Amygdala (tissue), 56 donors: ENCODE results near the gene CRTC3.

Experiments
- DNase-seq, 56 donors: peaks; one replicate each; lab custom pipeline; 2025; lab: John Stamatoyannopoulos, UW

The CRTC3 gene

DNA sequence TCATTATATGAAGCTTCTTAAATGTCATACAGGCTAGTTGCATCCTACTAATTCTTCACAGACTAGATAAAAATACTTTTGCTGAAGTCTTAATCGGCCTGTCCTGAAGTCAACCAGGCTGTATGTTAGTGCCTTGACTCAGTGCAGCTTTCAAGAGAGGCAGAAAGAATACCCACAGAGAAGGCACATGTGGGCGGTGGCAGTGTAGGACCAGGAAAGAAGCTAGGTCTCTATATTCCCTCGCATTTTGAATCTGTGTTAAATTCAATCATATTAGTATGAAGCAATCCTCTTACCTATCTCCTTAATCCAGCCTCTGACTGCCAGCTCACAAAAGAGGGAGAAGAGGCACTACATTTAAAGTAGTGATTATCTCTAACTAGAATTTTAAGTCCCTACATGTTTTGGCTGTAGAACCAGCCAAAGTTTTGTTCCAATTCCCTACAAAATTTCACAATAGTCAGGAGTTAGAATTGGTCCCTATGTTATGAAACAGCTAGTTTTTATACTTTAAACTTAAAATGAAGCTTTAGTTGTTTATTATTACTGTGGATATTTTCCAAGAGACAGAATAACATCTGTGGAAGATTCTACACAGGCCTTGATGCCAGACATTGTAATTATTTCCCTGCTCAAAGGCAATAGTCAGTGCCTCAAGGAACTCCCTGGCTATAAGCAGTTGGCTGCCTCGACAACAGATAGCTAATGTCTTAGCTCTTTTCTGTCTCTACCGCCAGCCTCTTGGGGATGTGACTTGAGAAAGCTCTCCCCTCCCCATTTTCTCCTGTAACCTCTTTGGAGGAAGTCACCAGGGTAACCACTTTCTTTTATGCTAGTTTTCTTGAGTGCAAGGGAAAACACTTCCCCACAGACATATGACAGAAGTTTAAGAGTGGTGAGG is 31.9 kb downstream of the CRTC3 start:
- DNase-seq, result no peak

DNA sequence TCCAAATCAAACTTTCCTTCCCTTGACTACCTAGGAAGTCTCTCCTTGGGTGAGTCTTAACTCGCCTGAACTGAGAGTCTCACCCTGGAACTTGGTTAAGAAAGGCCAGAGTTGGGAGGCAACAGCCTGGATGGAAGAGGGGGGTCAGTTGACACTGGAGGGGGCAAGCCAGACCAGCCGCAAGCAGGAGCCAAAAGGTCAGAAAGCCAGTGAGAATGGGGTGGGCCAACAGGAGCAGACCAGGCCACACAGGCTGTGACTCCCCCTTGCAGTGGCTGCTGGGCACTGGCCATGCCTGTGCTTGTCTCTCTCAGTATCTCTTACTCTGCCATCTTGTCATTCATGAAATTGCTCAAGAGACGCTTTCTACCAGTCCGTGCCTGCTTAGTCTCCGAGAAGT is 32.9 kb downstream of the CRTC3 start:
- no peak for DNase-seq

GRCh38 chr15:90563463-90563862 is 33.7 kb downstream of the CRTC3 start:
- no peak for DNase-seq

GRCh38 chr15:90564051-90564450 is 34.3 kb downstream of the CRTC3 start:
- no peak for DNase-seq

DNA sequence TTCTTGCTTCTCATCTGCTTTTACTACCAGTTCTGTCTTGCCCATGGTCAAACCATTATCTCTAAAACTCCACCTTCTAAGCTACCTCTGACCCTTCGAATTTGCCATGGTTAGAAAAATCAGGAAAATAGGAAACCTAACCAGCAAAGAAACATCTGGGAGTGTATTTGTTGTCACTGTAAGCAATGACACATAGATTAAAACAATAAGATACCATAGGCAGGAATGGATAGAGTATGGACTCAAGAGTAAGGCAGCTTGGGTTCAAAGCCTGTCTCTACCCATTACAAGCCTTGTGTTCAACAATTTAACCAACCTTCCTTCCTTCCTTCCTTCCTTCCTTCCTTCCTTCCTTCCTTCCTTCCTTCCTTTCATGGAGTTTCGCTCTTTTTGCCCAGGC is 34.9 kb downstream of the CRTC3 start:
- no peak for DNase-seq

DNA sequence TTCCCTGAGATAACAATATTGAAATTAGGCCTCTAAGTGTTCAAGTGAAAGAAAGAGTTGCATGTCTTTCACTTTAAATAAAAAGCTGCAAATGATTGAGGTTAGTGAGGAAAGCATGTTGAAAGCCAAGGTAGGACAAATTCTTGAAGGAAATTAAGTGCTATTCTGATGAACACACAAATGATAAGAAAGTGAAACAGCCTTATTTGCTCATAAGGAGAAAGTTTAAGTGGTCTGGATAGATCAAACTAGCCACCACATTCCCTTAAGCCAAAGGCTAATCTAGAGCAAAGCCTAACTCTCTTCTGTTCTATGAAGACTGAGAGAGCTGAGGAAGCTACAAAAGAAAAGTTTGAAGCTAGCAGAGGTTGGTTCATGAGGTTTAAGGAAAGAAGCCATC is 36.1 kb downstream of the CRTC3 start:
- DNase-seq, result no peak

GRCh38 chr15:90570643-90571042 is 40.9 kb downstream of the CRTC3 start:
- DNase-seq, result no peak

DNA sequence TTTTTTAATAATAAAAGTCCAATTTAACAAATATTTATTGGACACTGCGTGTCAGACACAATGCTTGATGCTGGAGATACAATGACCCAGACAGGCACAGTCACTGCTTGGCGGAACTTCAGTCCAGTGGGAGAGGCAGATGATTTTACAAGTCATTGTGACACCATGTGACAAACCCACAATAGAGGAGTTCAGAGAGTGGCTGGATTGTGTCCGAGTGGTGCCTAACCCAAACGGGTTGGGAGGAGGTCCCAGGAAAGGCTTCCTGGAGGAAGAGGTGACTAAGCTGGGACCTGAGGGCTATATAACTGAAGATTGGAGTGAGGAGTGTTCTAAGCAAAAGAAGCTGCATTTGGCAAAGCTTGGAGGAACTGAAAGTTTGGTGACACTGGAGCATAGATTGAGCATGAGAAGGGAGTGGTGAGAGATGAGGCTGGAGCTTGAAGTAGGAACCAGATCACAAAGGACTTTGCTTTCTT is 41.4 kb downstream of the CRTC3 start:
- DNase-seq, result peak in 43 of 56 donors; percentile 20 to 85 (median 59)

GRCh38 chr15:90572893-90573292 is 43.2 kb downstream of the CRTC3 start:
- no peak for DNase-seq

GRCh38 chr15:90576711-90577389 is 47.1 kb downstream of the CRTC3 start:
- DNase-seq, result no peak

- no peak for DNase-seq
Observed at GRCh38 chr15:90579213-90579612, 49.5 kb downstream of the CRTC3 start.

DNA sequence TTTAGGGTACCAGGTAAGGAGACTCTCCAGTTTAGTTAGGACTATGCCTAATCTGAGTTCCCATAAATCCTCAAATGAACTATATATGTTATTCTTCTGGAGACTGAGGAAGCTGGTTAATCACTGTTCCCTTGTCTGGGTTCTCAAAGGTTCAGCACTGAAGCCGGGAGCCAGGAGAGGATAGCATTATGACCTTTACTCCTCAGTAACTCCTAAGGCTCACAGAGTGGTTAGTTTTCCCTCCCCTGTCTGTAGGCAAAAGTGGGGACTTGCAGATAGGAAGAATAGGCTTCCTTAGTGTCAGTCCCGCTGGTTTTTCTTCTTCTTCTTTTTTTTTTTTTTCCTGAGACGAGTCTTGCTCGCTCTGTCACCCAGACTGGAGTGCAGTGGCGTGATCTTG is 50.4 kb downstream of the CRTC3 start:
- no peak for DNase-seq

DNA sequence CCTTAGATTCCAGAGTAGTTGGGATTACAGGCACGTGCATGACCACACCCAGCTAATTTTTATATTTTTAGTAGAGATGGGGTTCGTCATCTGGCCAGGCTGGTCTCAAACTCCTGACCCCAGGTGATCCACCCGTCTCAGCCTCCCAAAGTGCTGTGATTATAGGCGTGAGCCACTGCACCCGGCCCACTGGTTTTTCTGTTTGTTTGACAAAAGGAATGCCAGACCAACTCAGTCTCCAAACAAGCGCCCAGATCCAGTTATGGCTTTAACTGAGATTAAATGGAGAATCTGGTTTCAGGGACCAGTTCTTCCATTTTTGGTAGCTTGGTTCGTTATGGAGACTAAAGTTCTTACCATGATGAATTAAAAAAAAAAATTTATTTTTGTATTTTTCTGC is 50.8 kb downstream of the CRTC3 start:
- DNase-seq, result no peak

DNA sequence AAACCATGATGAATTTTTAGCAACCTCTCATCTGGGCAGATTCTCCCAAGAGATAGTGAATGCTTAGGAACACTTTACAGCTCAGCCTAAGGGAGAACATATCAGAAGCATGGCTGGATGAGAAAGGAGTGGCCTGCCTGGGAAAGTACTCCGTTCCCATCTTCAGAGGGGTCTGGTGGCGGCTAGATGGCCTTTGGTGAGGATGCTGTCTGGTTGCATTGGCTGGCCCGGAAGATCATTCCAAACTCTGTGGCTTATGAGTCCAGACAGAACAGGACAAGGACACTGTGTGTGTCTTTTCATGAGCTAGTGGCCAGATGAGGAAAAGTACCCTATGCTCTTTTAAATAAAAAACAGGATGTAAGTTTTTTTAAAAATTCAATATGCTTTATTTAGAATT is 51.2 kb downstream of the CRTC3 start:
- peak in 1 of 56 donors; percentile 22 for DNase-seq

DNA sequence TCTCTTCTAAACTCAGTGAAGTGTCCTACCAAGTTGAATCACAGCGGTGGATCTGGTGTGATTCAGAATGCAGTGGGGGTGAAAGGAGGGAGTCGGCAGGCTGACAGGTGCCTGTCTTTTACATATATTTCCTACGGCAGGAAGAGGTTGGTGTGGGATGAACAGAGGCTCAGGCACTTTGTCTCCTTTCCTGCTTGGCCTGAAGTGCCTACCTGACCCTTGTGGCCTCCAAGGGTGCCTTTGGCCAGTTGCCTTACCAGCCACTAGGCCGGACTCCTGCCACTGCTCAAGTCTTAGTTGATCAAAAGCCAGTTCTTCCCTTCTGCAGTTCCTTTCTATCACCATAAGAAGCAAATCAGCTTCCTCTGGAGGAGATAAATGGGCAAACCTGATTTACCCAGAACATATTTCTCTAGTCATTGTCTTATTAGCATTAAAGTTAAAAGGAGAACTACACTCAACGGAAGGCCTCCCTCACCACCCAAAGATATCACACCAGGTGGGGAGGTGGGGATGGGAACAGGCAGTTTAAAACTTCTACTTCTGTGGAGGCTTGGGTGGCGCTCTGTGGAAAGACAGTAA is 52.1 kb downstream of the CRTC3 start:
- DNase-seq, result no peak

- no peak for DNase-seq
Observed at GRCh38 chr15:90582553-90582952, 52.8 kb downstream of the CRTC3 start.

DNA sequence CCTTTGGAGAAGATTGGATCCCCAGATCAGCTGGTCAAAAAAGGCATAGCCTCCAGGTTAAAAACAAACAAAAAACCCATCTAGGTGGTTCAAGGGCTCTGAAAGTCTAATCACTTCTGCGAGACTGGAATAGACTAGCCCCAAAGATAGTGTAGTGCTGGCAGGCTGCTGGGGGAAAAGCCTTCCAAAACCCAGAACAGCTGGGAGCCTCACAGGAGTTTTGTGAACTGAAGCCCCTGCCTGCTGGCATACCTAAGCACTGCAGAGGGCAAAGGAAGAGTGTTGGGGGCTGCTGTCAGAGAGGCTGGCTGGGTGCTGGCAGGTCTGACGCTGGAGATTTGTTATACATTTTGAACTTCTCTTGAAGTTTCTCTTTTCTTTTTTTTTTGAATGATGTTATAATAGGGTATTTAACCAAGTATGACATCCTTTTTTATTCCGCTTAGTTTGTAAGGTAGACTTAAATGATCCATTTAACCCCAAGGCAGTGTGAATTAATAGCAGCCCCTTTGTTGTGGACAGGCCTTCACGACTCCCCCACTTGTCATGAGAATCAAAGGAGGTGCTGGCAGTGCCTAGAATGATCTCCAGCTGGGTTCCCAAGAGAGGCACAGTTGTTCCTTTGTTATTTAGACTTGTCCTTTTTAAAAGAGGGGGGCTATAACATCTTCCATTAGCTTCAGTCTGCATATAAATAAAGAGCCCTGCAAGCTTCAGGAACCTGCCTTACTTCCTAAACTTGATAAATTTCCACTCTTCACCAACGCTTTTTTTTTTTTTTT is 53.9 kb downstream of the CRTC3 start:
- DNase-seq, result peak in 45 of 56 donors; percentile 11 to 84 (median 52)

GRCh38 chr15:90584841-90585240 is 55.1 kb downstream of the CRTC3 start:
- no peak for DNase-seq

- no peak for DNase-seq
Observed at GRCh38 chr15:90585863-90586262, 56.1 kb downstream of the CRTC3 start.

DNA sequence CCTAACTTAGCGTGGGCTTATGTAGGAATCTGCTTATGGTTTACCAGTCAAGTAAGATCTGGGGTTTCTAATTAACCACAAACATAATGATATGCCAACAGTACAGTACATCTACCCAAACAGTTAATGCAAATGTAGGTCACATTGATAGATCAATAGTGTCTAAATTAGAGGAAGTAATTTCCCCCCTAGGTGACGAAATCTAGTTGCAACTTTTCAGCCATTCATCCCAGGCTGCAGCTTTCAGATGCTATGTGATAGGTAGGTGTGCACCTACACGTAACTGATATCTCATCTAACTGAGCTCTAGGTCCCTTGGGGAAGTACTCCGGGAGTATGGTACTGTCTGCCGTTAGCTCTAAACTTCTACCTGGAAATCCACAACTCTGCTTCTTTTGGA is 57.2 kb downstream of the CRTC3 start:
- no peak for DNase-seq

- peak in 14 of 56 donors; percentile 10 to 56 (median 38) for DNase-seq
Observed at GRCh38 chr15:90588427-90588826, 58.7 kb downstream of the CRTC3 start.
